Liver (tissue), 9 donors: ENCODE results near the gene MRS2. TPM values are rescaled to one million over a fixed set of nuclear protein-coding genes. Genes with fewer than 3 reads are reported as not detected.
A peak's percentile ranks its signal among the peaks of the same experiment; 100 is the strongest.
"Not testable (repeated sequence)": the region's sequence is repeated elsewhere in the genome, so short reads cannot be mapped to it uniquely, and the experiment has no call there.

Experiments
- DNase-seq: peaks from one replicate; pipeline ENCODE4 v3.0.0-alpha.2; 2017; ENCODE audit warnings: low spot score
- H3K27ac ChIP-seq, 2 donors: one replicate each; pipeline ENCODE4 v1.7.0; 2013; ENCODE audit warnings: inconsistent platforms in 2 of 2, low read length in 2 of 2, control low read depth in 1 of 2, low read depth in 1 of 2, mild to moderate bottlenecking in 1 of 2
- H3K27me3 ChIP-seq, 4 donors: one replicate each; pipeline versions ENCODE4 v1.6.1 to v1.7.0; 2013; ENCODE audit warnings: low read length in 3 of 4, inconsistent platforms in 1 of 4, mild to moderate bottlenecking in 1 of 4, moderate library complexity in 1 of 4; ENCODE audit not compliant: control insufficient read depth in 4 of 4, insufficient read depth in 4 of 4
- H3K36me3 ChIP-seq, 4 donors: one replicate each; pipeline versions ENCODE4 v1.6.1 to v1.7.0; 2013; ENCODE audit warnings: low read length in 3 of 4, mild to moderate bottlenecking in 3 of 4, low read depth in 1 of 4, moderate library complexity in 1 of 4; ENCODE audit not compliant: control insufficient read depth in 4 of 4, insufficient read depth in 3 of 4
- H3K4me1 ChIP-seq, 4 donors: one replicate each; pipeline versions ENCODE4 v1.6.1 to v1.7.0; 2013; ENCODE audit warnings: low read length in 3 of 4, mild to moderate bottlenecking in 3 of 4, moderate library complexity in 1 of 4; ENCODE audit not compliant: control insufficient read depth in 4 of 4, insufficient read depth in 4 of 4
- H3K4me3 ChIP-seq, 3 donors: one replicate each; pipeline versions ENCODE4 v1.6.1 to v1.7.0; 2013; ENCODE audit warnings: low read length in 3 of 3, control low read depth in 1 of 3, low read depth in 1 of 3, mild to moderate bottlenecking in 1 of 3
- H3K9ac ChIP-seq, 2 donors: one replicate each; pipeline ENCODE4 v1.7.0; 2013; ENCODE audit warnings: low read length in 2 of 2, mild to moderate bottlenecking in 2 of 2, moderate library complexity in 2 of 2, control low read depth in 1 of 2, low read depth in 1 of 2
- H3K9me3 ChIP-seq, 4 donors: one replicate each; pipeline versions ENCODE4 v1.6.1 to v1.7.0; 2013; ENCODE audit warnings: low read length in 3 of 4; ENCODE audit not compliant: control insufficient read depth in 4 of 4
- ATF3 ChIP-seq: IDR thresholded peaks from 2 replicates; pipeline ENCODE4 v1.6.1; 2016; ENCODE audit warnings: antibody characterized with exemption
- EGR1 ChIP-seq, 2 donors: IDR thresholded peaks; 2 replicates each; pipeline ENCODE4 v1.6.1; 2016 to 2018; ENCODE audit warnings: antibody characterized with exemption in 2 of 2, low read depth in 2 of 2
- FOXA1 ChIP-seq: IDR thresholded peaks from 2 replicates; pipeline ENCODE4 v1.6.1; 2016; ENCODE audit warnings: antibody characterized with exemption
- FOXA2 ChIP-seq: IDR thresholded peaks from 2 replicates; pipeline ENCODE4 v1.6.1; 2016; ENCODE audit warnings: antibody characterized with exemption
- HNF4A ChIP-seq, 2 donors: conservative IDR thresholded peaks; 2 replicates each; pipeline ENCODE4 v1.6.1; 2016; ENCODE audit warnings: antibody characterized with exemption in 2 of 2, mild to moderate bottlenecking in 2 of 2
- HNF4G ChIP-seq: IDR thresholded peaks from 2 replicates; pipeline ENCODE4 v1.6.1; 2016; ENCODE audit warnings: antibody characterized with exemption
- JUND ChIP-seq, 2 donors: IDR thresholded peaks; 2 replicates each; pipeline ENCODE4 v1.6.1; 2016; ENCODE audit warnings: antibody characterized with exemption in 2 of 2
- NR2F2 ChIP-seq: IDR thresholded peaks from 2 replicates; pipeline ENCODE4 v1.6.1; 2016; ENCODE audit warnings: antibody characterized with exemption
- RXRA ChIP-seq, 2 donors: IDR thresholded peaks; 2 replicates each; pipeline ENCODE4 v1.6.1; 2017 to 2018; ENCODE audit warnings: antibody characterized with exemption in 2 of 2, mild to moderate bottlenecking in 1 of 2
- SP1 ChIP-seq: IDR thresholded peaks from 2 replicates; pipeline ENCODE4 v1.6.1; 2018; ENCODE audit warnings: antibody characterized with exemption, mild to moderate bottlenecking
- ZBTB33 ChIP-seq: IDR thresholded peaks from 2 replicates; pipeline ENCODE4 v1.6.1; 2016; ENCODE audit warnings: antibody characterized with exemption
- WGBS: extraction: QIAGEN DNeasy Blood & Tissue Kit; methylation state at CpG from one replicate; pipeline ENCODE4 v1.1.7; 2013; 5-methylcytosine and 5-hydroxymethylcytosine counted together
- polyA plus RNA-seq, 2 donors: library from polyadenylated mRNA; stranded (reverse) in 1 of 2; unstranded in 1 of 2; fragments of 200-250 nt in 1 of 2; fragments of >200 nt in 1 of 2; fragmentation: Nextera tagmentation in 1 of 2; extraction: Ambion mirVana in 1 of 2; gene quantifications; one replicate each; pipeline versions ENCODE4 v1.2.1 to v1.2.3, GENCODE V29; 2013 to 2015
- total RNA-seq, 2 donors: library from RNA; depleted of rRNA; stranded (reverse); fragments of >200 nt; gene quantifications; one replicate each; pipeline ENCODE4 v1.2.3, GENCODE V29; 2014
- donor health status: healthy.
- donor health status: healthy.
- donor health status: healthy.
- donor health status: healthy.
- donor health status: healthy.

MRS2 gene
- total and polyA plus RNA-seq, 4 donors, result 10.1 to 20.1 (median 13.9) TPM

GRCh38 chr6:24382220-24382540, 20.6 kb upstream of the MRS2 start:
- H3K36me3 ChIP-seq, result no peaks in the 10 kb centered on the region
- H3K4me3 ChIP-seq, result no peak overlapping the region
- no peaks in the 10 kb centered on the region for H3K9me3 ChIP-seq
- WGBS, result 93% methylated on average over 1 of the region's 1 CpG
- H3K9ac ChIP-seq, result no peak overlapping the region
- DNase-seq, result no peak
- no peak for TF ChIP-seq JUND (IDR thresholded peaks at IDR 0.05)
- TF ChIP-seq HNF4G, result no peak
- no peak for TF ChIP-seq EGR1 (IDR thresholded peaks at IDR 0.05; ENCODE audit: low read depth in 2 of 2)
- no peaks in the 10 kb centered on the region for H3K27me3 ChIP-seq
- peak overlapping the region in 1 of 2 donors; percentile 12 for H3K27ac ChIP-seq
- peaks cover 0 to 16% (median 11%) of the 10 kb centered on the region in 4 donors for H3K4me1 ChIP-seq

GRCh38 chr6:24382891-24383494, 19.7 kb upstream of the MRS2 start:
- peak overlapping the region; percentile 12 to 25 for H3K27ac ChIP-seq
- H3K9ac ChIP-seq, H3K36me3 ChIP-seq, H3K9me3 ChIP-seq, DNase-seq, H3K4me3 ChIP-seq, H3K27me3 ChIP-seq: not testable (repeated sequence)
- H3K4me1 ChIP-seq, result peaks cover 0 to 16% (median 11%) of the 10 kb centered on the region in 4 donors
- 81% methylated on average over 9 of the region's 9 CpGs for WGBS
- TF ChIP-seq RXRA (IDR thresholded peaks at IDR 0.05), result peak in 1 of 2 donors; percentile 5
- TF ChIP-seq HNF4A (conservative IDR thresholded peaks at IDR 0.05), result peak in 1 of 2 donors; percentile 22

- H3K4me1 ChIP-seq, result peaks cover 0 to 23% (median 13%) of the 10 kb centered on the region in 4 donors
- H3K9ac ChIP-seq, H3K27ac ChIP-seq, H3K9me3 ChIP-seq, H3K4me3 ChIP-seq, DNase-seq, H3K36me3 ChIP-seq, H3K27me3 ChIP-seq: not testable (repeated sequence)
- 88% methylated on average over 5 of the region's 5 CpGs for WGBS
These were observed 18.2 kb upstream of the MRS2 start for GRCh38 chr6:24384369-24385130.

- Histone ChIP-seq H3K27me3 (no peaks in the 10 kb centered on the region), H3K9me3 (no peaks in the 10 kb centered on the region), H3K4me3 (no peak overlapping the region), H3K9ac (no peak overlapping the region), H3K36me3 (no peaks in the 10 kb centered on the region), H3K4me1 (peaks cover 0 to 23% (median 13%) of the 10 kb centered on the region in 4 donors), H3K27ac (no peak overlapping the region)
- TF ChIP-seq NR2F2, result peak; percentile 66
- TF ChIP-seq HNF4A (conservative IDR thresholded peaks at IDR 0.05), result peak; percentile 75 to 81
- TF ChIP-seq FOXA2, result no peak
- no peak for TF ChIP-seq FOXA1
- TF ChIP-seq HNF4G, result no peak
- TF ChIP-seq ZBTB33, result no peak
- TF ChIP-seq SP1, result peak; percentile 44
- TF ChIP-seq ATF3, result no peak
- peak; percentile 78 to 90 for TF ChIP-seq RXRA (IDR thresholded peaks at IDR 0.05)
- WGBS, result 47% methylated on average over 8 of the region's 8 CpGs
- no peak for DNase-seq
These were observed 17.0 kb upstream of the MRS2 start for GRCh38 chr6:24385536-24386269.
